ENCODE measurements around the gene GMNC.

GMNC gene

DNA sequence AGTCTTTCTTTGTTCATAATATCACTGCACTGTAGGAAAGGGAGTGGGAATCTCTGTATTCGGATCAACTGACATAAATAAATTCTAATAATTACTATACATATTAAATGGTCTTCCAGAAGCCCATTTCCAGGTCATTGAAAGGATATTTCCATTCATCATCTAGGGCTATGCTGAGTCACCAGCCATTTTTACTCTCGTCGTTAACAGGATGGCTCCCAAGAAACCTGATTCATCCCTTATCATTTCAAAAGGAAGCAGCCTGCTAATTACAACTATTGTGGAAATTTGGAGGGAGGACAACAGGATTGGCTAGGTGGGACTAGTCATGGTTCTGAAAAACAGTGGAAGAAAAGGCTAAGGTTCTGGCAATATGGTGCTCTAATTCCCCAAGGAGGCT is 13.6 kb downstream of the GMNC start:
- no peak for DNase-seq

DNA sequence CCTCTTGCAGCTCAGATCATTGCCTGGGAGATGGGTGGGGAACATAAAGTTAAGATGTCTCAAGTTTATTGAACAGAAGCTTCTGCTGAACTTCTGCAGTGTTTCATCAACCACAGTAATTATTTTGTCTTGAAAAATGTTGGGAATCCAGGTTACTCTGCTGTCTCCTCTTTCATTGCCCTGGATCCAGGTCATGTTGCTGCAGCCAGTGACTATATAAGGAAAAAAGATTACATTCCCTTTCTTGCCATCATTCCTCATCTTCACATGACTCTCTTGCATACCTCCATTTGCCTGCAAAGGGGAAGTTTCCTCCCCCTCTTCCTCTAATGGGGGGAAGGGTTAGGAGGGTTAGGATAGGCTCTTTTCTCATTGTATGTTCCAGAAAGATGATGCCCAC is 15.1 kb downstream of the GMNC start:
- no peak for DNase-seq

DNA sequence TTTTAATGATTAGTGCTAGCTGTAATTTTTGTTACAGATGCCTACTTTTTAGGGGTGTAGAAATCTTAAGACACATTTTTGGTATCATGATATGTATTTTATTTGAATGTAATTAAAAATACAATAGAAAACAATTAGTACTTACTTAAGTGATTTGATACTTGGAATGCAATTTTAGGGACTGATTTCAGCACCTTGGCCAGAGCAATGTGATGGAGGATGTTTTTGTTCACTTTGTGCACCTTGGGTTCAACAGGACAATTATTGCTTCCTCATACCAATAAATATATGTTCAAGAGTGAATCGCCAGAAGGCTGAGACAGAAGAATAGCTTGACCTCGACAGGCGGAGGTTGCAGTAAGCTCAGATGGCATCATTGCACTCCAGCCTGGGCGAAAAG is 22.3 kb downstream of the GMNC start:
- no peak for DNase-seq

DNA sequence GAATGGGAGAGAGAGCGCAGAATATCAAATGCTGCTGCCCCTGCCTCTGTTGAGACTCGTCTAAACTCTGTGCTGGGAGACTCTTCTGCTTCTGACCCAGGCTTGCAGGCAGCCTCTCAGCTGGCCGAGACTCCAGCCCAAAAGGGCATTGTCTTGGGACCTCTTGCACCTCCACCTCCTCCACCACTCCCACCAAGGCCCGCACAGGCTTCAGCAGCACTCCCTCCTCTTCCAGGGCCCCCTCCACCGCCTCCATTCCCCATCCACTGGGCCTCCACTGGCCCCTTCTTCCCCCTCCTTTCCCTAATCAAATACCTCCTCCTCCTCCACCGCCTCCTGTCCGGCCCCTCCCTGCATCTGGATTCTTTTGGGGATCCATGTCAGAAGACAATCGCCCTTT is 31.3 kb downstream of the GMNC start:
- no peak for DNase-seq

DNA sequence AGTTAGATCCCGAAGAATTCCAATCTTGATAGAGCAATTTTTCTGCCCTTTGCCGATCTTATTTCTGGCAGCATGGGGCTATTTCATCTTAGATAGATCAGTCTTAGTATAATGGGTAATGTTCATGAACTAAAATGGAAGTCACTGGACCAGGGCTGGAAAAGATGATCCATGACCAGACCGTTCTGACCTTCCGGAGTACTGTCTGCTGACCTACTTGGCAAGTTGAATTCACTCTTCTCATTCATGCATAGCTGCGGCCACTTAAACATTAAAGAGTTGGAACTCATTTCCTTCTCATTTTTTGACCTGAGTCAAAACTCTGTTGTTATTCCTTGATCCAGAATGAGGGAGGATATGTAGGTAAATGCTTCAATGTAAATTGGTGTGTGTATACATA is 32.5 kb downstream of the GMNC start:
- DNase-seq, result no peak

DNA sequence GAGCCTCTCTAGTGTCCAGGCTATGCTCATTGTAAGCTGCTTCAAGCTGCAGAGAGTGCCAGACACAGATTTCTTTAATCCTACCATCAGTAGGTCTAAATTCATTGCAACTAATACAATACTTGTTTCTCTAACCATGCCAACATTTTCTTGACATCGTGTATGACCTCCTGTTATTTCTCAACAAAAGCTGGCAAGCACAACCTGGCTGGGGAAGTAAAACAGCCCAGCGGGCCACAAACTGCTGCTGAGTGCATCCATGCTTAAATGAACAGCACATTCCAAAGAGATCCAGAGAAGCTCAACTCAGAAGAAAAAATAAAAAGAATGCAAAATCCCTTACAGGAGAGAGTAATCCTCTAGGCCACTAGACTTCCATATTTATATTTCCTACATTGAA is 36.5 kb downstream of the GMNC start:
- no peak for DNase-seq

DNA sequence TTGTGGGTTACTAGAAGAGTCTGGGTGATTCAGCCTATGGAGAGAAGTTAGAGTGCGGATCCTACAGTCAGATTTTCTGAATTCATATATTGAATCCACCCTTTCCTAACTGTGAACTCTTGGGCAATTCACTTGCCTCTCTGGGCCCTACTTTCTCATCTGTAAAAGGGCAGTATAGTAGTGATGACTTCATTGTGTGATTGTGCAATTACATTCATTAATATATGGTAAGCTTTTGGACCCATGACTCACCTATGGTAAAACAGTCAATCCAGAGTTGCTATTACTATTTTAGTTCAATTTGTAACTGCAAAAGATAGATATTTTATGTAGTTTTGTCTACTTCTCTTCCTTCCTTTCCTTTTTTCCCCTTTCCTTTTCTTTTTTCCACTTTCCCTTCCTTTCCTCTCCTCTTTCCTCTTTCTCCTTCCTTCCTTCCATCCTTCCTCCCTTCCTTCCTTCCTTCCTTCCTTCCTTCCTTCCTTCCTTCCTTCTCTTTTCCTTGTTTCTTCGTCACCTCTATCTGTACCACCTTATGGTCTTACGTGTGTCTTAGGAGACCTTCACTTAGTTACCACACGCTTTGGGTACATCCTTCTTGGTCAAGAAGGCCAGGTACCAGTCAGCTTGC is 37.0 kb downstream of the GMNC start:
- no peak for DNase-seq

DNA sequence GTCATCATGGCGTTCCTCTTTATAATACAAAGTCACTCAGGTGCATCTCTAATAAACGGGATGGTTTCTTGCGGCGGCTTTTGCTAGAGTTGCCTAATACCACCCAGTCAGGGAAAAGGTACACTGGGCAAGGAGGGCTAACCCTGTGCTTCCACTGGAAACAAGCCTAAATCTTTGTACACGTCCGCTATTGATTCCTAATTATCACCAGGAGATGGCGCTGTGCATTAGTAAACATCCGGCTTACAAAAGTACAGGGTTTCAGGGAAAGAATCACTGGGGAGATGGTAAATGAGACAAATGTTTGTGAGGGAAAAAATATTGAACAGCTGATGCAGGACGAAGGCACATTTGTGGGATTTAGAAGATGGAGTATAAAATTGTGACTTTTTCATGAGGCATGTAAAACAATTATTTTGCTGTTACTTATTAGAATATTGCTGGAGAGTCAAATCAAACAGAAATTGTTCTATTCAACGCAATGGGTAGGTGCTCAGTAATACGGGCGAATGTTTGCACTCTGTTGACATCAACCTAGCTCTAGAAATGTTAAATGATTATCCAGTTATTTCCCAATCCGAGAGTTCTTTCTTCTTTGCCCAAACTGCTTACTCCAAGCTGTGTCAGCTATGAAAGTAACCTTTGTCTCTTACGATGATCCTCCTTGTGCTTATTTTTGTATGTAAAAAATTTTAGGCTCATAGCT is 50.6 kb downstream of the GMNC start:
- no peak for DNase-seq

DNA sequence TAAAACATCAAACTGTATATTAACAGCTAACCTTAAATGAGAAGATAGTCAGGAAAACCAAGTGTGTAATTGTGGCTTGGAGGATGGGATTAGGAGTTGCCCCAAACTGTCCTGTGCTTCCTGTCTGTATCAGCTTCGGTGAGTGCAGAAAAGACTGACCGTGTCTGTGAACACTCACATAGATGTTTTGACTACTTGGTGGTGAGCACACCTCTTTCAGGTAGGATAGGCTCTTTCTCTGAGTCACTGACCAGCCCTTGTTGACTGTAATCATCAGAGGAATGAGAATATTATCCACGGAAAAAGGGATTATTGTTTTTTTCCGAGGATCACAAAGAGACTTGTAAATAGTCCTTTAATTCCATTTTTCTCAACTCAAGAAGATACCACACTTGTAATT is 51.5 kb downstream of the GMNC start:
- DNase-seq, result no peak

DNA sequence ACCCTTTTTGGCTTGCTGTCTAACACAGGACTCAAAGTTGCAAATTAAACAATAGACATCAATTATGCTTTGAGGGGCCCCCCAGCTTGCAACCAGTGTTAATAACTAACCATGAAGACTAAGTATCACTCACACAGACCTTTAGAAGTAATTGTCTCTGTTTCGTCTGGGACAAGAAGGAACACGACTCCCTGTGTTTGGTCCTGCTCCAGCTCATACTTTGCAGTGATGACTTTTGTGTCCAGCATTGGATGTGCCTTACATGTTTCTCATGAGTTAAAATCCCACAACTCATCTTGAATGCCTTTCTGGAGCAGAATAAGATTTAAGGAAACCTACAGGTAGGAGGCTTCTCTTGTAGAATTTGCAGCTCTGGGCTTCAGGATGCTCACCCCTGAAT is 53.1 kb downstream of the GMNC start:
- DNase-seq, result no peak

DNA sequence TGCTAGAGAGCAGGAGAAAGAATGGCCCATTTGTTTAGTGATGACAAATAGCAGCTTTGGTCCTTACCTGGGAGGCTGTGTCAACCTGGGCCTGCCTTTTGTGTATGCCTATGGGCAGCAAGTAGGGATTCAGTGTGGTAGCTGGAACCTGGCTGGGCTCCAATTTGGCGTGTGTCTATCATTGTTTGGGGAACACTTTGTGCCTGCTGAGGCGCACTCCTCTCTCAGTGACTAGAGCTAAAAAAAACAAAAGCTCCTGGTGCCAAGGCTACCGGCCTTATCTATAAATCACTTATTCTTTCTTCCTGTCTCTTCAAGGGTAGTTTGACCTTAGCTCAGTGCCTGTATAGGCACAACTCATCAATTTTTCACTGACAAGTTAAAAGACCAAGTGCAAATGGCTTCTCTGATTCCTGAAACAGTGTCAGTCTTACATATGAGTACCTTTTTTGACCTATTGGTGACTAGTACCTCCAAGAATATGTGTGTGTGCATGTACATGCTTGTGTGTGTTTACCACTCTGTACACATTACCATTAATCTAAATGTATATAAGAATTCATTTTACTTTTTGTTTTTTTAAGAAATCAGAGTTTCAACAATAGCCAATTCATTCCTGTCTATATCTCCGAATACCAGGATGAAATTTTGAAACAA is 54.6 kb downstream of the GMNC start:
- DNase-seq, result no peak

Data from left hindlimb (tissue), 1 donor.